GM18868 (cell line): ENCODE data around the gene KRT84.

ENCODE experiments used
- ATAC-seq: cut with Tn5 transposase; IDR thresholded peaks from one replicate; pipeline ENCODE4 v1.9.1; 2021; ENCODE audit warnings: mild to moderate bottlenecking, moderate library complexity; ENCODE audit not compliant: unreplicated experiment

KRT84 gene

GRCh38 chr12:52363111-52363679, 22.3 kb downstream of the KRT84 start:
- no peak for ATAC-seq

DNA sequence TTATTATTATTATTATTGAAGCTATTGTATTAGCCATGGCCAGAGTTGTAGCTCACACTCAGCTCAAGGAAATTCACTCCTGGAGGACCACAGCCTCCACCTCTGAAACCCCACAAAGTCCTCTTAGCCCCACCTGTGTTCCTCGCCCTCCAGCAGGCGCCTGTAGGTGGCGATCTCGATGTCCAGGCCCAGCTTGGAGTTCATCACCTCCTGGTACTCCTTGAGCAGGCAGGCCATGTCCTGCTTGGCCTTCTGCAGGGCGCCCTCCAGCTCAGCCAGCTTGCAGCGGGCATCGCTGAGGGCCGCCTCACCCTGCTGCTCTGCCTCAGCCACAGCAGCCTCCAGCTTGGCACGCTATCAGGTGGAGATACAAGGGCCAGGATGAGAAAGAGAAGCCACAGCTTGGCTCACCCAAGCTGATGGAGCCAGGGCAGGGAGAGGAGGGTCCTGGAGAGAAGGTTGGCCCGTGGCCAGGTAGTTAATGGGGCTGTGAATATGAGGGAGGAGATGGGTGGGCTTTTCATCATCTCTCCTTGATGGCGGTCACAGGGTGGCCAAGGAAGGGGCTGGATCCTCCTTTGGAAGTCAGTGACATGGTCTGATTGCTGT, 23.2 kb downstream of the KRT84 start:
- no peak for ATAC-seq

- no peak for ATAC-seq
Measured at GRCh38 chr12:52361553-52361952, 23.9 kb downstream of the KRT84 start.

GRCh38 chr12:52360663-52361271, 24.7 kb downstream of the KRT84 start:
- no peak for ATAC-seq

DNA sequence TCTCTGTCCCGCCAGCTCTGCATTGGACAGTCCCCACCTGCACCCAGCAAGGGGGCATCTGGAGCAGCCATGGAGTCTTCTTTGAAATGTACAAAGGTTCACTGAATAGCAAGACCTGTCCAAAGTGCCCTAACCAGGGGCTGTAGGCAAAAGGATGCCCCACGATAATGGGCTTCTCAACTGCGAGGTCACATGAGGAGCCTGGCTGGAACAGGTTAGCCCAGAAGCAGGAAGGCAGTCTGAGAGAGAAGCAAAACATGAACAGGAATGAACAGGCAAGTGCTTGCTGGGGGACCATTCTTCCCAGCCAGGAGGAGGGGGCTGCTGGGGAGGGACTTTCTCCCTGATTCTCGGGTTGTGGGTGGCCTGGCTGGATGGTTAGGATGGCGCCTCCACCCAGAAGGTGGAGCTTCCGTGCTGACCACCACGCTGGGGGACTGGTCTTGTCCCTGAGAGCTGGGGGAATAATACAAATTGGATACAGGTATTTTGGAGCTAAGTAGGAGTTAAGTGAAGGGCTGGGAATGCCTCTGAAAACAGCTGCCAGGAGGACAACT, 25.3 kb downstream of the KRT84 start:
- no peak for ATAC-seq

- no peak for ATAC-seq
Measured at GRCh38 chr12:52359621-52360061, 25.8 kb downstream of the KRT84 start.

DNA sequence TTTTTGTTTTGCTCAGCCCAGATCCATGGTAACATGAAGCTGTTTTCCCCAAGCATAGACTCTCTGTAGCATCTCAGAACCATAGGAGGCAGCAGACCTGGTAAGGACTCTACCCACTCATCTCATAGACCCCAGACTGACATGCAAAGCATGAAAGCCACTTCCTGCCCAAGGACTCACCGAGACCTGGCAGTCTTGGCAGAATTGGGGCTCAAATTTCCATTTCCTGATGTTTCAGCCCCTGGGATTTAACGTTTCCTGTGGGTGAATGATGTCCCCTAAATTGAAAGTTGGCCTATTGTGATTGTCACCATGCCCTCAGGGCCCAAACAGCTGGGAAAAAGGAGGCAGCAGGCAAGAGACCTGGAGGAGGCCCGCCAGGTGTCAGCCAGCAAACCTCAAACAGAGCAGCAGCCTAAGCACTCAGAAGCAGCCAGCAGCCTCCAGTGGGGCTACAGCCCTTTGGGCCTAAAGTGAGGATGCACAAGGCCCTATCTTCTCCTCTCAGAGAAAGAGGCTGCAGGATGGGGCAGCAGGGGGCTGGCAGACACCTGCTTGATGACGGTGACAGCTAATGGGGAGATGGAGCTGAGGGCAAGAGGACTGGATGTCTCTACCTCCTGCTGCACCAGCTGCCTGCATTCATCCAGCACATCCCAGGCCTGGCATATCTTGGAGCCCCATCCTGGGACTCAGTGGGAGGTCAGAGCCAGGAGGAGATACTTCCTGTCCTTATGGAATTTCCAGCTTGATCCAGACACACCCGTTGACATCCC, 26.7 kb downstream of the KRT84 start:
- ATAC-seq, result peak; percentile 91

GRCh38 chr12:52356762-52357580, 28.5 kb downstream of the KRT84 start:
- ATAC-seq, result no peak

DNA sequence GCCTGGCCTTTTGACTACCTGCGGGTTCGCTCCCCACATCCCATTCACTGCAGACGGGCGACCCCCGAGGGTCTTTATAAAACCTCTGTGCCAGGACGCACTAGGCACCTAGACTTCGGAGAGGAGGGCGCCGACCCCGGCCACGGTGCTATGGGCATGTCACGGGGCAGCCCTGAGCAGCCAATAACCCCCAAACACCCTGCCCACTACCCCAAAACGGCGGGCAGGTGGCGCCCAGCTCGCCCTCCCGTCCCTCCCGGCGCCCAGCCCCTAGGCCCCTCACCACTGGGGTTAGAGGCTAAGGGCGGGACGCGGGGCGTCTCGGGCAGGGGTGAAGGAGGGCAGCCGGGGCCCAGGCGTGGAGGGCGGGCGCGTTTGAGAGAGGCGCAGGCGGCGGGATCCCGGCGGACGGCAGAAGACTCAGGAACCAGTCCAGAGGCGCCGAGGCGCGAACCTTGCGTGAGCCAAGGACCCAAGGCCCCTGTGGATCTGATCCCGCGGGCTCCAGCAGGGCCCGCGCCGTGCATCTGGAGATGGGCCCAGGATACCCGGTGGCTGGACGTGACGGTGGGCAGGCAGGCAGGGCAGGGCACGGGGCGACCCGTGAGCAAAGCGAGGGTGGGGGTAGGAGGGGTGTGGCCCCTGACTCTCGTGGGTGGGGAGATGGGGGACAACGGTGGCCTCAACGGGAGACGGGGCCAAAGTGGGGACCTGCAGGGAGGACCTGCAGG, 29.3 kb downstream of the KRT84 start:
- no peak for ATAC-seq

DNA sequence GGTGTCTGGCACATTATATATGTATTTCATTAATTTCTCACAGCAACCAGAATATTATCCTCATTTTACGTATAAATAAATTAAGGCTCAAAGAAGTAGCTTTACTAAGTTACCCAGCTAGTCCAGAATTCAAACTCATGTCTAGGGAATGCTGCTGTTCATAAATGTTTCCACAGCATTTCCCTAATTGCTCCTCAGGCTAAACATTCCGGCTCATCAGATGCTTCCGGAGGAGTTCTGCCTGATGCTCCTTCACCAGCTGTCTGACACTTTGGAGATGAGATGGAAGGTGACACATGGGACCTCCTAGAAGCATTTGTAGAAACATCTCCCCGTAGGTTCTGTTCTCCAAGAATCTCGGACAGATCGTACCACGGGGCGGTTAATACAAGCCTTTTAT, 30.3 kb downstream of the KRT84 start:
- ATAC-seq, result no peak

DNA sequence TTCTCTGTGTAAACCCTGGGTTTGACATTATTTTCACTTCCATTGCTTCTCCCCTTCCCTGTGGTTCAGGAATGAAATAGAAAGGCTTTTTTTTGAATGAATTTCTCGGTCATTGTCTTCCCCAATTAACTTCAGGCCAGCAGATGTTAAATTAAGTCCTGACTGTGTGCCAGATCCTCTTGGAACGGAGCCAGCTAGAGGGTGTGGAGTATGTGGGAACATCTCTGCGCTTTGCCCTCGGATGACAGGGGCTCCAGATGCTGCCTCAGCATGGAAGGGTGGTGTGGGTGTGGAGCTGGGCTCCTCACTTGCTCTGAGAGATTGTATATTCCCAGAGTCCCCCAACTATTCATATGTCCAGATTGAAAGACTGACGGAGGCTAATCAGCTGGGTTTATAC, 31.3 kb downstream of the KRT84 start:
- no peak for ATAC-seq

DNA sequence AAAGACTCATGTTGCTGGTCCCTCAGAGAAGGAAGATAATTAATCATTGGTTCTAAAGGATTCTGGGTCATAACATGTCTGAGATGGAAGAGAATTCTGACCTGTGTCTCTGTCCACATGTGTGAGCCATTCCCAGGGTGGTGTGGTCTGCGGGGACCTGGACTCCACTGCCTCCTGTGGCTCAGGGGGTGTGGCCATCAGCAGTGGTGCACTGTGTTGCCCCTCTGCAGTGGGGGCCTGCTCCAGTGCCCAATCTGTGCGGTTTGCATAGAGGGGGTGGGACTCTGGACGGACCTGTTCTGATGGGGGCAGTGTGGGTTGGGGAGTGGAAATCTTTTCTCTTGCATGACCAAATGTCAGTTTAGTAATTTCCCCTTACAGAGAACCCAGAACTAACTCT, 31.7 kb downstream of the KRT84 start:
- ATAC-seq, result no peak

- no peak for ATAC-seq
Measured at GRCh38 chr12:52352951-52353350, 32.5 kb downstream of the KRT84 start.

- ATAC-seq, result no peak
Measured at GRCh38 chr12:52351196-52352059, 34.0 kb downstream of the KRT84 start.

DNA sequence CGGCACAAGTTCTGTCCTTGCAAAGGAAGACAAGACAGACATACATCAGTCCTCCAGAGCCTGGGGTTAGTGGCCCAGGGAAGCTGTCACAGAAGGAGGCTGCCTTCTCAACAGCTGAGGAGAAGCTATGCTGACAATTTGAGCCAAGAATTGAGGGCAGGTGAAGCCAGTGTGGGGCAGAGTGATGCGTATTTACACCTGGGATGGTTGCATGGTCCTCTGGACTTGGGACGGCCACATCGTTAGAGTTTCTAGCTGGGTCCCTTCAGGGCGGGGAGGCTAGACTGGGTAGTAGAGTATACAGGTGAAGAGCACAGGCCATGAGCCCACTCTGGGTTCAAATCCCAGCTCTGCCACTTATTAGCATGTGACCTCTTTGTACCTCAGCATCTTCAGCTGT, 34.7 kb downstream of the KRT84 start:
- no peak for ATAC-seq

DNA sequence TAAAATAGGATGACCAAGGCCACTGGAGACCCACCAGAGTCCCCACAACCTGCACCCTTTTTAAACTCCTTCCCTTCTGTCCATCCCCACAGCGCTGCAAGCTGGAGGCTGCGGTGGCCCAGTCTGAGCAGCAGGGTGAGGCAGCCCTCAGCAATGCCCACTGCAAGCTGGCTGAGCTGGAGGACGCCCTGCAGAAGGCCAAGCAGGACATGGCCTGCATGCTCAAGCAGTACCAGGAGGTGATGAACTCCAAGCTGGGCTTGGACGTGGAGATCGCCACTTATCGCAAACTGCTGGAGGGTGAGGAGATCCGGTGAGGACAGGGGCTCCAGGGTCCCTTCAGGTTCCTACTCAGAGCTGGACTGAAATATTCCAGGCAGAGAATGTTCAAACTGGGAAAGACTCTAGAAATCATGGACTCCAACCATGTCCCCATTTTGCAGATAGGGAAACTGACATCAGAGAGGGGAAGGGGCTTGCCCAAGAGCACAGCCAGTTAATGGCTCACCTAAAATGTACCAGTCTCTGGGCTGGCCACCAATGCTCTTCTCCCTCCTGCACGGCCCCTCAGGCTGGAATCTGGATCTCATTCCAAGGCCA, 35.3 kb downstream of the KRT84 start:
- ATAC-seq, result no peak

DNA sequence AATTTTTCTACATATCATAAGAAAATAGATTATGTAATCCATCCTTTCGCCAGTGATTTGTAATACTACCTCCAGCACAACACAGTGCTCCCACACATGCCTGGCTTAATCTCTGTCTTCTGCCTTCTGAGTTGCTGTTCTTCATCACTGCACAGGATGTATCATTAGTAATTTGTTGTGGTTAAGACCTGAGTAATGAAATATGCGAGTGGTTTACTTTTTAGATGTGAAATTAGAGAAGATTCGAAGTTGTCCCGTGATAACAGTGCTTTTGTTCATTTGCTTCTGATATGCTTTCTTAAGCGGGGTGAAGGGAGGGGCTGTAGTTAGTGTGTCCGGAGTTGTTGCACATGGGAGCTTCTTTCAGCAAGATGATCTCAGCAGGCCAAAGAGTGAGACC, 36.3 kb downstream of the KRT84 start:
- no peak for ATAC-seq
